H1 (cell line): ENCODE measurements around the gene ATP5F1A. TPM values are rescaled to one million over a fixed set of nuclear protein-coding genes. Genes with fewer than 3 reads are reported as not detected.

ENCODE experiments used
- CEBPB ChIP-seq: IDR thresholded peaks from 2 replicates; pipeline ENCODE4 v1.6.1; 2012; ENCODE audit warnings: low read depth, low read length
- HDAC6 ChIP-seq: IDR thresholded peaks from one replicate; pipeline ENCODE4 v1.7.1; 2012; ENCODE audit warnings: low read depth, mild to moderate bottlenecking, inconsistent platforms, low read length, moderate library complexity
- KDM4A ChIP-seq: IDR thresholded peaks from one replicate; pipeline ENCODE4 v1.7.1; 2012; ENCODE audit warnings: low read depth, mild to moderate bottlenecking, moderate library complexity, low read length, inconsistent platforms; ENCODE audit not compliant: severe bottlenecking
- SAP30 ChIP-seq: fragments of 300-600 bp; sonication (generic); IDR thresholded peaks from 2 replicates; pipeline ENCODE4 v1.7.1; 2012; ENCODE audit warnings: low read length, moderate library complexity, mild to moderate bottlenecking, inconsistent platforms; ENCODE audit not compliant: insufficient read depth, insufficient replicate concordance
- SRF ChIP-seq: IDR thresholded peaks from 2 replicates; pipeline ENCODE4 v1.6.1; 2011; ENCODE audit warnings: mild to moderate bottlenecking, low read depth, low read length, moderate library complexity
- polyA plus RNA-seq, 7 experiments: library from polyadenylated mRNA; depleted of rRNA in 3 of 7; stranded (reverse) in 5 of 7; unstranded in 2 of 7; fragments of >200 nt in 5 of 7; fragments of 200-250 nt in 2 of 7; gene quantifications; 1 replicate in 5 of 7; 2 replicates in 1 of 7; 4 replicates in 1 of 7; pipeline versions ENCODE4 v1.2.1 to v1.2.3, GENCODE V29; 2011 to 2013; ENCODE audit warnings: missing spikeins in 2 of 7, mixed read lengths in 2 of 7
- total RNA-seq: library from RNA; stranded (reverse); fragmentation: NEBNext Ultra II Directional; extraction: Animal tissue kit (Norgen Biotek cat#: 25700); gene quantifications from 2 replicates; pipeline ENCODE4 v1.2.1, GENCODE V29; 2021

Gene ATP5F1A
- total and polyA plus RNA-seq, 2 of the 8 experiments (the other 6 are each of a cell fraction or from before 2014, with no cell fraction given) = 685 to 970 TPM

- TF ChIP-seq SAP30 (no peak), KDM4A (no peak), HDAC6 (no peak), SRF (no peak), CEBPB (no peak)
Observed at GRCh38 chr18:46141199-46141598, 43.1 kb upstream of the ATP5F1A start (continued).
